HG02970 (cell line): ENCODE measurements around the gene KIF17.

ENCODE experiments used
- ATAC-seq: cut with Tn5 transposase; IDR thresholded peaks from one replicate; pipeline ENCODE4 v1.9.1; 2021; ENCODE audit warnings: mild to moderate bottlenecking, moderate library complexity, moderate number of reproducible peaks; ENCODE audit not compliant: unreplicated experiment, low FRiP score

The KIF17 gene

DNA sequence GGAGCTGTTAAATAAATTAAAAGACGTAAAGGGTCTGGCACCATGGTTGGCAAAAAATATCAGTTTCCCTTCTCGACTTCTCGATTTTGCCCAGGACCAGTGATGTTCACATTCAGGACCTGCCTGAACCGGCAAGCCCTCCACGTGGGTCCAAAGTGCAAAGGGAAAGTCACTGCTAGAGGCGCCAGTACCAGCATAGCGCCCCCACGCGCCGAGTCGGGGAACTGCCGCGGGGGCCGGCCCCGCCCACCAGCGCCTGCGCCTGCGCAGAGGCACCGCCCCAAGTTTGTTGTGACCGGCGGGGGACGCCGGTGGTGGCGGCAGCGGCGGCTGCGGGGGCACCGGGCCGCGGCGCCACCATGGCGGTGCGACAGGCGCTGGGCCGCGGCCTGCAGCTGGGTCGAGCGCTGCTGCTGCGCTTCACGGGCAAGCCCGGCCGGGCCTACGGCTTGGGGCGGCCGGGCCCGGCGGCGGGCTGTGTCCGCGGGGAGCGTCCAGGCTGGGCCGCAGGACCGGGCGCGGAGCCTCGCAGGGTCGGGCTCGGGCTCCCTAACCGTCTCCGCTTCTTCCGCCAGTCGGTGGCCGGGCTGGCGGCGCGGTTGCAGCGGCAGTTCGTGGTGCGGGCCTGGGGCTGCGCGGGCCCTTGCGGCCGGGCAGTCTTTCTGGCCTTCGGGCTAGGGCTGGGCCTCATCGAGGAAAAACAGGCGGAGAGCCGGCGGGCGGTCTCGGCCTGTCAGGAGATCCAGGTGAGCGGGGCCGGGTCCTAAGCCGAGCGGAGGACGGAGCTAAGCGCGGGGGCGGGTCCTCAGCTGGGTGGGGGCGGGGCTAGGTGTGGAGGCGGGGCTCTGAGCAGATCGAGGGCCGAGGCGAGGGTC lies 84.4 kb downstream of the KIF17 start, which contains the start of gene PINK1:
Gene PINK1, plus strand, starts transcription at position 269 of the 875 bp plus-strand sequence. Its CDS starts 91 bp downstream, at position 360.
- ATAC-seq = peak; percentile 71

DNA sequence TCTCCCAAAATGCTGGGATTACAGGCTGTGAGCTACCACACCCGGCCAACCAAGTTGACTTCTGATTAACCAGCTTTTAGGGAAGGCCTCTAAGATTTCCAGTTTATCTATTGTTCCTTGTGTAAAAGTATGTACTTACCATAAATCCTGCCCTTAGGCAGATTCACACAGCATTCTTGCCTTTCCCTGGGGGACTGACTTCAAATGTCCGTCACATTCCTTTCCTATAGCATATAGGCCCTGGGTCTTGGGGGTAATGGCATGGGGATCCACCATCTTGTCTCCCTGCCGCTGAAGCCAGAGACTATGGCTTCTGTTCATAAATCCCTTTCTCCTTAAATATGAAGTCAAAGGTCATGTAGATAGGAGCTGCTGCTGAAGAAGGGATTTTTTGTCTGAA lies 85.4 kb downstream of the KIF17 start:
- no peak for ATAC-seq

DNA sequence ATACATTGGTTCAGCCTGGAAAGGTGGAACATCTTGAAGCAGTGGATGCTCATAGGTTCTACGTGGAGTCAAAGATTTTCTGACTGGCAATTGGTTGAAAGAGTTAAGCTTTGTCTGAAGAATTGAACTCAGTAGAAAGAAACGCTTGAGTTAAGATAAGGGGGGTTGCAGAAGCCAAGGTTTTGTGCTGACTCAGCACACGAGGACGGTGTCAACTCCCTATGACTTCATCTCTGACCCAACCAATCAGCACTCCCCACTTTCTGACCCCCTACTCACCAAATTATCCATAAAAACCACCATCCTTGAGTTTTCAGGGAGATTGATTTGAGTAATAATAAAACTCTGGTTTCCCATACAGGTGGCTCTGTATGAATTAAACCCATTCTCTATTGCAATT lies 87.1 kb downstream of the KIF17 start:
- no peak for ATAC-seq

GRCh38 chr1:20626524-20626923 lies 91.3 kb downstream of the KIF17 start:
- no peak for ATAC-seq

- no peak for ATAC-seq
Observed at GRCh38 chr1:20626098-20626427, 91.7 kb downstream of the KIF17 start.

- no peak for ATAC-seq
Observed at GRCh38 chr1:20625176-20626097, 92.4 kb downstream of the KIF17 start.

DNA sequence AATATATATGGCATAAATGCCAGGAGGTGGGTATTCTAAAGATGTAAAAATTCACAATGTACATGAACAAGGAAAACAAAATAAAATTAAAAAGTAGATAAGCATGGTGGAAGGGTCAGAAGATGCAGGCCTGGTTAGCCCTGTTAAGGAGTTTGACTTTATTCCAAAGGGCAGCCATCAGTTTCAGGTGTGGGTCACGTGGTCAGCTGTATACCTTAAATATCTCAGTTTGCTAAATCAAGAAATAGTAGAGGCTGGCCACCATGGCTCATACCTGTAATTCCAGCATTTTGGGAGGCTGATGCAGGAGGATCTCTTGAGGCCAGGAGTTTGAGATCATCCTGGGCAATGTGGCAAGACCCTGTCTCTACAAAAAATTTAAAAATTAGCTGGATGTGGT lies 93.1 kb downstream of the KIF17 start:
- ATAC-seq = no peak

GRCh38 chr1:20621012-20621411 lies 96.8 kb downstream of the KIF17 start:
- ATAC-seq = no peak

GRCh38 chr1:20619999-20620398 lies 97.8 kb downstream of the KIF17 start:
- no peak for ATAC-seq

GRCh38 chr1:20618550-20618949 lies 99.3 kb downstream of the KIF17 start:
- no peak for ATAC-seq

- no peak for ATAC-seq
Observed at GRCh38 chr1:20616847-20617487, 100.8 kb downstream of the KIF17 start.

DNA sequence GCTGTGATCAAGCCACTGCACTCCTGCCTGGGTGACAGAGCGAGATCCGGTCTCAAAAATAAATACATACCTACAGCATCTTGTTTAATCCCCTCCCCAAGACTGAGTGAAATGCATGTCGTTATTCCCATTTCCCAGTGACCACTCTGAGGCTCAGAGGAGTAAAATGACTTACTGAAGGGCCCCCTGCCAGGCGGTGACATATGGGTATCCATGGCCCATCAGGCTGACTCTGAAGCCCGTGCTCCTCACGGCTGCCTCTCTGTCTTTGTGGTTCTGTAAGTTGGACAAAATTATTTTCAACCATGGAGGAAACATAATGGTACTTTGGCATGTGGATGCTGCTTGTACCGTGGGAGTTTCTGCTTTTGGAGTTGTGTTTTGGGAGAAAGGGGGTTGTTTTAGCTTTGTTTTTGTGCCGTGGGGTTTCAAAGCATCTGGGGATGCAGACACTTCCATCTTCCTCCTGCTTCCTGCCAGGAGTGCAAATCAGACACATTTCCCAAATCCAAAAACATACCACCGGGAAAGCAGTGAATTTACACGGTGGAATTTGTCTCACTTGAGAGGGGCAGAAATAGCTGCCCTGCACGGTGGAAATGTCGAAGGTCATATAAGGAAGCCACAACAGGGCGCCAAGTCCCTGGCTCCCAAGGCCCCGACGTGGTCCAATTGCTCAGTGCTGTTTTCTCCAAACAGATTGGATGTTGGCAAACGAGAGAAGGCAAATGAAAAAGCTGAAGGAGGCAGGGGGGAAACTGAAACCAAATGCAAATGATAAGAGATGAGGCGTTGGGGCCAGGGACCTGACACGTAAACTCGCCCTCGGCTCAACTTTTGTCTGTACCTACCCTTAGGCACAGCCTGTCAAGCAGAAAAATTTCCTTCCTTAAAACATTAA lies 101.6 kb downstream of the KIF17 start:
- ATAC-seq = no peak

DNA sequence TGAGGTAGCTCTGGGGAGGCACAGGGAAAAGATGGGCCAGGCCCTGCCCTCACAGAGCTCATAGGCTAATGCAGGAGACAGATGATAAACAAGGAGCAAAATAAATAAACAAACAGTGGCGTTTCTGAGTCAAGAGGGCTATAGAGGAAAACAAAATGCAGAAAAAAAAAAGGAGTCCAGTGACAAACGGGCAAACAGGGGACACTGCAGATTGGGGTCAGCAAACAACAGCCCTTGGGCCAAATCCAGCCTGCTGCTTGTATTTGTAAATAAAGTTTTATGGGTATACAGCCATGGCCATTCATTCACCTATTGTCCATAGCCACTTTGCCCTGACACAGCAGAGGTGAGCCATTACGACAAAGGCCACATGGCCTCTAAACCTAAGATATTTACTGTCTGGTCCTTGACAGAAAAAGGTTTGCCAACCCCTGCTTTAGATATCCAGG lies 103.7 kb downstream of the KIF17 start:
- no peak for ATAC-seq
